ENCODE results near the gene YOD1.

YOD1 gene

GRCh38 chr1:207051191-207051943 lies at the start of gene YOD1:
Gene YOD1, minus strand, starts transcription at chr1:207051208. Its CDS starts 178 bp downstream, at chr1:207051030.
- no peak for DNase-seq

GRCh38 chr1:207097871-207098324 lies 46.9 kb upstream of the YOD1 start:
- DNase-seq, result no peak

GRCh38 chr1:207093944-207094343 lies 42.9 kb upstream of the YOD1 start:
- DNase-seq, result no peak

- DNase-seq, result no peak
Observed at GRCh38 chr1:207091200-207091908, 40.3 kb upstream of the YOD1 start.

- DNase-seq, result peak in 1 of 2 donors; percentile 2
Observed at GRCh38 chr1:207089627-207090355, 38.8 kb upstream of the YOD1 start.

GRCh38 chr1:207088701-207089626 lies 38.0 kb upstream of the YOD1 start, which contains the start of gene C4BPB:
Gene C4BPB, plus strand, starts transcription at chr1:207088860. Its CDS starts 672 bp downstream, at chr1:207089532.
- no peak for DNase-seq

GRCh38 chr1:207088161-207088560 lies 37.2 kb upstream of the YOD1 start:
- DNase-seq, result no peak

GRCh38 chr1:207085887-207086286 lies 34.9 kb upstream of the YOD1 start:
- no peak for DNase-seq

GRCh38 chr1:207084701-207085180 lies 33.7 kb upstream of the YOD1 start:
- peak; percentile 65 to 71 for DNase-seq

- no peak for DNase-seq
Observed at GRCh38 chr1:207084232-207084631, 33.2 kb upstream of the YOD1 start.

GRCh38 chr1:207081806-207082205 lies 30.8 kb upstream of the YOD1 start:
- no peak for DNase-seq

GRCh38 chr1:207081088-207081487 lies 30.1 kb upstream of the YOD1 start:
- no peak for DNase-seq

- no peak for DNase-seq
Observed at GRCh38 chr1:207079706-207080241, 28.8 kb upstream of the YOD1 start.

- DNase-seq, result no peak
Observed at GRCh38 chr1:207078578-207079132, 27.6 kb upstream of the YOD1 start.

GRCh38 chr1:207077470-207078377 lies 26.7 kb upstream of the YOD1 start:
- DNase-seq, result peak; percentile 70 to 95

- DNase-seq, result no peak
Observed at GRCh38 chr1:207077012-207077411, 26.0 kb upstream of the YOD1 start.

GRCh38 chr1:207076181-207076955 lies 25.4 kb upstream of the YOD1 start:
- DNase-seq, result no peak

GRCh38 chr1:207073906-207074820 lies 23.2 kb upstream of the YOD1 start:
- no peak for DNase-seq

Measured in inflammatory macrophage treated with lipopolysaccharide for 1 hour (primary cell).